Stomach (tissue), 4 donors: ENCODE measurements around the gene C2CD2L.

Experiments used
- CTCF ChIP-seq, 7 experiments: fragments of 450-650 bp in 4 of 7; fragments of 200-600 bp in 3 of 7; sonication (generic) in 3 of 7; IDR thresholded peaks; one replicate each; pipeline ENCODE4 v1.5.1; 2016 to 2019; ENCODE audit warnings: antibody characterized with exemption in 7 of 7, control low read depth in 2 of 7, mild to moderate bottlenecking in 1 of 7
- POLR2A ChIP-seq, 4 donors: fragments of 450-650 bp; IDR thresholded peaks; one replicate each; pipeline ENCODE4 v1.6.1; 2016; ENCODE audit warnings: antibody characterized with exemption in 4 of 4, control low read depth in 2 of 4, mild to moderate bottlenecking in 1 of 4, moderate library complexity in 1 of 4

GRCh38 chr11:119125821-119126220 is 18.7 kb downstream of the C2CD2L start:
- TF ChIP-seq POLR2A (IDR thresholded peaks at IDR 0.05) = no peak
- TF ChIP-seq CTCF (IDR thresholded peaks at IDR 0.05) = no peak
